ENCODE measurements around the gene JUND. TPM values are rescaled to one million over a fixed set of nuclear protein-coding genes. Genes with fewer than 3 reads are reported as not detected.

Gene JUND
- total RNA-seq, 4 donors from 2014 or later: 241 to 573 (median 297) TPM

- Histone ChIP-seq H3K36me3 (peaks cover 0 to 22% of the 10 kb centered on the region in 2 donors), H3K27me3 (peaks cover 33% of the 10 kb centered on the region), H3K4me1 (no peaks in the 10 kb centered on the region), H3K27ac (no peak overlapping the region), H3K9me3 (peaks cover 0 to 6% (median 0%) of the 10 kb centered on the region in 3 donors), H3K4me3 (no peak overlapping the region)
- TF ChIP-seq EP300 (IDR thresholded peaks at IDR 0.05): no peak
- TF ChIP-seq POLR2A (IDR thresholded peaks at IDR 0.05): no peak
- no peak for TF ChIP-seq POLR2AphosphoS5 (IDR thresholded peaks at IDR 0.05)
- TF ChIP-seq, protein P1, sequence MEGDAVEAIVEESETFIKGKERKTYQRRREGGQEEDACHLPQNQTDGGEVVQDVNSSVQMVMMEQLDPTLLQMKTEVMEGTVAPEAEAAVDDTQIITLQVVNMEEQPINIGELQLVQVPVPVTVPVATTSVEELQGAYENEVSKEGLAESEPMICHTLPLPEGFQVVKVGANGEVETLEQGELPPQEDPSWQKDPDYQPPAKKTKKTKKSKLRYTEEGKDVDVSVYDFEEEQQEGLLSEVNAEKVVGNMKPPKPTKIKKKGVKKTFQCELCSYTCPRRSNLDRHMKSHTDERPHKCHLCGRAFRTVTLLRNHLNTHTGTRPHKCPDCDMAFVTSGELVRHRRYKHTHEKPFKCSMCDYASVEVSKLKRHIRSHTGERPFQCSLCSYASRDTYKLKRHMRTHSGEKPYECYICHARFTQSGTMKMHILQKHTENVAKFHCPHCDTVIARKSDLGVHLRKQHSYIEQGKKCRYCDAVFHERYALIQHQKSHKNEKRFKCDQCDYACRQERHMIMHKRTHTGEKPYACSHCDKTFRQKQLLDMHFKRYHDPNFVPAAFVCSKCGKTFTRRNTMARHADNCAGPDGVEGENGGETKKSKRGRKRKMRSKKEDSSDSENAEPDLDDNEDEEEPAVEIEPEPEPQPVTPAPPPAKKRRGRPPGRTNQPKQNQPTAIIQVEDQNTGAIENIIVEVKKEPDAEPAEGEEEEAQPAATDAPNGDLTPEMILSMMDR (IDR thresholded peaks at IDR 0.05): no peak
- WGBS, 2 donors (ENCODE audit: low coverage in 1 of 2): 13 to 36% methylated on average over 3 to 4 of the region's 24 CpGs
- no peak for ATAC-seq
Observed at GRCh38 chr19:18254546-18255503, 26.6 kb downstream of the JUND start.

DNA sequence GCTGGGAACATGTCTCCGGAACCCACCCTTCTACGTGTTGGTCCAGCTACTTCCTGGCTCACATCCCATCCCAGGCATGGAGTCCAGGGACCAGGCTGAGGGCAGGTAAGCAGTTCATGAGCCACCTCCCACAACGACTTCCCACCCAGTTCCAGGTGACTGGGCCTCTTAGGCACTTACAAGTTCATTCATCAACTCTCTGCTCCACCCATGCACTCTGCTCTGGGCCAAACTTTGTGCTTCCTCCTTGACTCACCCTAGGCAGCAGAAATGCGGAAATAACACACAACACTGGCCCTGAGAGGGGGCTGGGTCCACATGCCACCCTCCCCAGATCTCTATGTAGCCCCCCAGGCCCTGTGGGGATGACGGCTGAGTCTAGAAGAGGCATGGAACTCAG lies 27.7 kb downstream of the JUND start:
- ATAC-seq: no peak
- Histone ChIP-seq H3K27me3 (peaks cover 33% of the 10 kb centered on the region), H3K9me3 (peaks cover 0 to 6% (median 0%) of the 10 kb centered on the region in 3 donors), H3K36me3 (peaks cover 0 to 22% of the 10 kb centered on the region in 2 donors), H3K27ac (no peak overlapping the region), H3K4me1 (no peaks in the 10 kb centered on the region), H3K4me3 (no peak overlapping the region)
- no peak for TF ChIP-seq POLR2A (IDR thresholded peaks at IDR 0.05)
- TF ChIP-seq EP300 (IDR thresholded peaks at IDR 0.05): no peak
- TF ChIP-seq POLR2AphosphoS5 (IDR thresholded peaks at IDR 0.05): no peak
- TF ChIP-seq, protein P1 (IDR thresholded peaks at IDR 0.05): no peak
- WGBS, 2 donors (ENCODE audit: low coverage in 1 of 2): 33 to 38% methylated on average over 3 of the region's 5 CpGs

GRCh38 chr19:18253130-18253529 lies 28.3 kb downstream of the JUND start:
- Histone ChIP-seq H3K4me1 (no peaks in the 10 kb centered on the region), H3K27ac (no peak overlapping the region), H3K36me3 (peaks cover 0 to 17% of the 10 kb centered on the region in 2 donors), H3K9me3 (peaks cover 0 to 6% (median 0%) of the 10 kb centered on the region in 3 donors), H3K4me3 (no peak overlapping the region), H3K27me3 (peaks cover 33% of the 10 kb centered on the region)
- WGBS, 2 donors (ENCODE audit: low coverage in 1 of 2): 100% methylated on average over 1 of the region's 4 CpGs; no CpG with 5 or more reads in 1 of the 2 donors
- ATAC-seq: no peak
- TF ChIP-seq, protein P1 (IDR thresholded peaks at IDR 0.05): no peak
- TF ChIP-seq POLR2A (IDR thresholded peaks at IDR 0.05): no peak

- H3K36me3 ChIP-seq: peaks cover 0 to 9% of the 10 kb centered on the region in 2 donors
- no peak overlapping the region for H3K4me3 ChIP-seq
- H3K4me1 ChIP-seq: no peaks in the 10 kb centered on the region
- TF ChIP-seq EP300 (IDR thresholded peaks at IDR 0.05): no peak
- TF ChIP-seq, protein P1 (IDR thresholded peaks at IDR 0.05): no peak
- no peak for TF ChIP-seq POLR2AphosphoS5 (IDR thresholded peaks at IDR 0.05)
- TF ChIP-seq POLR2A (IDR thresholded peaks at IDR 0.05): no peak
- no peak for ATAC-seq
- peaks cover 33% of the 10 kb centered on the region for H3K27me3 ChIP-seq
- peaks cover 0 to 6% (median 0%) of the 10 kb centered on the region in 3 donors for H3K9me3 ChIP-seq
- WGBS, 2 donors (ENCODE audit: low coverage in 1 of 2): 75 to 93% methylated on average over 3 to 6 of the region's 7 CpGs
- no peak overlapping the region for H3K27ac ChIP-seq
Observed at GRCh38 chr19:18252370-18252717, 29.1 kb downstream of the JUND start.

Data from gastroesophageal sphincter (tissue), 4 donors.